Spleen (tissue), 13 donors: ENCODE measurements around the gene CLDN24. TPM values are rescaled to one million over a fixed set of nuclear protein-coding genes. Genes with fewer than 3 reads are reported as not detected.

Experiments
- DNase-seq: peaks from one replicate; pipeline ENCODE4 v3.0.0-alpha.2; 2020
- H3K27ac ChIP-seq, 8 donors: fragments of 200-600 bp; sonication (generic) in 7 of 8; 1 replicate in 4 of 8; 2 replicates in 4 of 8; pipeline versions ENCODE4 v1.5.0 to v1.8.0; 2016 to 2021; ENCODE audit warnings: inconsistent platforms in 4 of 8, mild to moderate bottlenecking in 4 of 8, moderate library complexity in 1 of 8
- H3K27me3 ChIP-seq, 7 donors: fragments of 200-600 bp; sonication (generic) in 6 of 7; replicated peaks in 1 of 7; 1 replicate in 4 of 7; 2 replicates in 3 of 7; pipeline versions ENCODE4 v1.5.0 to v1.8.0; 2016 to 2021; ENCODE audit warnings: inconsistent platforms in 3 of 7, mild to moderate bottlenecking in 1 of 7
- H3K36me3 ChIP-seq, 6 donors: fragments of 200-600 bp; sonication (generic) in 5 of 6; 1 replicate in 4 of 6; 2 replicates in 2 of 6; pipeline versions ENCODE4 v1.5.0 to v1.8.0; 2016 to 2021; ENCODE audit warnings: inconsistent platforms in 2 of 6
- H3K4me1 ChIP-seq, 6 donors: fragments of 200-600 bp; sonication (generic) in 5 of 6; 1 replicate in 3 of 6; 2 replicates in 3 of 6; pipeline versions ENCODE4 v1.5.0 to v1.8.0; 2016 to 2021; ENCODE audit warnings: inconsistent platforms in 3 of 6
- H3K4me3 ChIP-seq, 8 donors: fragments of 200-600 bp; sonication (generic) in 7 of 8; 1 replicate in 4 of 8; 2 replicates in 4 of 8; pipeline versions ENCODE4 v1.5.0 to v1.8.0; 2016 to 2021; ENCODE audit warnings: inconsistent platforms in 4 of 8, mild to moderate bottlenecking in 4 of 8, moderate library complexity in 2 of 8
- H3K9me3 ChIP-seq, 8 donors: fragments of 200-600 bp; sonication (generic) in 7 of 8; 1 replicate in 4 of 8; 2 replicates in 4 of 8; pipeline versions ENCODE4 v1.5.0 to v1.8.0; 2016 to 2021; ENCODE audit warnings: inconsistent platforms in 4 of 8
- POLR2A ChIP-seq, 3 donors: fragments of 450-650 bp; IDR thresholded peaks; one replicate each; pipeline ENCODE4 v1.5.1; 2017; ENCODE audit warnings: antibody characterized with exemption in 3 of 3, mild to moderate bottlenecking in 1 of 3
- POLR2AphosphoS5 ChIP-seq, 3 donors: sonication (generic); formaldehyde crosslinking; IDR thresholded peaks; one replicate each; pipeline ENCODE4 v1.5.1; 2017; ENCODE audit warnings: antibody characterized with exemption in 3 of 3
- WGBS, 5 donors: extraction: QIAGEN DNeasy Blood & Tissue Kit in 3 of 5; methylation state at CpG; one replicate each; pipeline versions ENCODE4 v1.1.5 to v1.1.7; 2013 to 2018; 5-methylcytosine and 5-hydroxymethylcytosine counted together
- intact Hi-C: fragments of 100-400 bp; cut with DNase I; formaldehyde crosslinking; loops from one replicate; pipeline ENCODE4 v1.15.0; 2023; ENCODE audit warnings: low total_unique reads
- long read RNA-seq, 2 donors: transcript quantifications; one replicate each; lab custom pipeline, GENCODE V29; 2026
- polyA plus RNA-seq, 3 donors: library from polyadenylated mRNA; stranded (reverse); fragments of 200-250 nt; gene quantifications; one replicate each; pipeline ENCODE4 v1.2.1, GENCODE V29; 2013
- total RNA-seq, 7 donors: library from RNA; depleted of rRNA in 3 of 7; stranded (reverse); fragments of >200 nt in 3 of 7; fragmentation: NEBNext Ultra II Directional in 4 of 7; extraction: Animal tissue kit (Norgen Biotek cat#: 25700) in 4 of 7; gene quantifications; one replicate each; pipeline versions ENCODE4 v1.1.0 to v1.2.1, GENCODE V29; 2016 to 2021
- TF ChIP-seq, protein P1 (sequence below), 11 experiments: fragments of 200-600 bp in 7 of 11; fragments of 450-650 bp in 4 of 11; sonication (generic) in 4 of 11; IDR thresholded peaks in 8 of 11; conservative IDR thresholded peaks in 3 of 11; 1 replicate in 7 of 11; 2 replicates in 4 of 11; pipeline versions ENCODE4 v1.4.0 to v1.8.0; 2016 to 2021; ENCODE audit warnings: antibody characterized with exemption in 11 of 11, inconsistent platforms in 4 of 11, mild to moderate bottlenecking in 1 of 11
- donor health status: healthy with polysubstance abuse.
- donor health status: DM: no; HTN: no; CAD: no; lungs with moderate emphysema.
- donor health status: DM: no; HTN: no; CAD: no.
- donor health status: Bipolar disorder and iron deficiency.
- donor health status: healthy.
- donor health status: DM: no; HTN: no; CAD: no.
- donor health status: DM: yes; HTN: yes; CAD: no.

CLDN24 gene
- total RNA-seq (not detected), polyA plus RNA-seq (not detected)
- long read RNA-seq, donor 1, result 0 reads
- long read RNA-seq, donor 2, result 0 reads

DNA sequence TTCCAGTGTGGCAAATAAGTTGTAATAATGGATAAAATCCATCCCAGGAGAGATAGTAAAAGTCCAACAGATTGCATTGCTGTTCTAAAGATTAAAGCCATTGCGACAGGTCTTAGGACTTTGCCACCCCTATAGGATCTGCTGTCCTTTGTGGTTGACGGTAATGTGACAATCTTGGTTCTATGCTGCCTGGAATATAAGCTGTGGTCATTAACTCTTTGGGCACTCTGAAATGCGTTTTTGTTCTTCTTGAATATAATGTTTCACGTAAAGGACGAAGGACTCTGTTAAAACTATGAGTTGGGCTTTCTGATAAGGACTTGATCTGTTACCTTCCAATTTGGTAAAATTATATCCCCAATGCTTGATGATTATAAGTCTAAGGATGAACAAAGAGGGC is at the start of gene CLDN24:
CLDN24 (minus strand) TSS at position 101 of the 400 bp plus-strand sequence; CDS start at position 101, 0 bp downstream.
- Histone ChIP-seq H3K4me3 (no peak within 1 kb of the TSS), H3K36me3 (no peaks in the 10 kb centered on the region), H3K9me3 (peaks cover 0 to 8% (median 0%) of the 10 kb centered on the region in 8 donors), H3K27me3 (no peaks in the 10 kb centered on the region), H3K27ac (no peak within 1 kb of the TSS), H3K4me1 (no peaks in the 10 kb centered on the region)
- no peak for DNase-seq
- intact Hi-C loops, result no loop called here
- no peak for TF ChIP-seq POLR2A (IDR thresholded peaks at IDR 0.05)
- TF ChIP-seq POLR2AphosphoS5 (IDR thresholded peaks at IDR 0.05), result no peak
- TF ChIP-seq, protein P1, sequence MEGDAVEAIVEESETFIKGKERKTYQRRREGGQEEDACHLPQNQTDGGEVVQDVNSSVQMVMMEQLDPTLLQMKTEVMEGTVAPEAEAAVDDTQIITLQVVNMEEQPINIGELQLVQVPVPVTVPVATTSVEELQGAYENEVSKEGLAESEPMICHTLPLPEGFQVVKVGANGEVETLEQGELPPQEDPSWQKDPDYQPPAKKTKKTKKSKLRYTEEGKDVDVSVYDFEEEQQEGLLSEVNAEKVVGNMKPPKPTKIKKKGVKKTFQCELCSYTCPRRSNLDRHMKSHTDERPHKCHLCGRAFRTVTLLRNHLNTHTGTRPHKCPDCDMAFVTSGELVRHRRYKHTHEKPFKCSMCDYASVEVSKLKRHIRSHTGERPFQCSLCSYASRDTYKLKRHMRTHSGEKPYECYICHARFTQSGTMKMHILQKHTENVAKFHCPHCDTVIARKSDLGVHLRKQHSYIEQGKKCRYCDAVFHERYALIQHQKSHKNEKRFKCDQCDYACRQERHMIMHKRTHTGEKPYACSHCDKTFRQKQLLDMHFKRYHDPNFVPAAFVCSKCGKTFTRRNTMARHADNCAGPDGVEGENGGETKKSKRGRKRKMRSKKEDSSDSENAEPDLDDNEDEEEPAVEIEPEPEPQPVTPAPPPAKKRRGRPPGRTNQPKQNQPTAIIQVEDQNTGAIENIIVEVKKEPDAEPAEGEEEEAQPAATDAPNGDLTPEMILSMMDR (IDR thresholded peaks at IDR 0.05 in 8 of 11, conservative IDR thresholded peaks at IDR 0.05 in 3 of 11), result no peak
- WGBS, 5 donors, result 91 to 98% (median 94%) methylated on average over 5 of the region's 5 CpGs

DNA sequence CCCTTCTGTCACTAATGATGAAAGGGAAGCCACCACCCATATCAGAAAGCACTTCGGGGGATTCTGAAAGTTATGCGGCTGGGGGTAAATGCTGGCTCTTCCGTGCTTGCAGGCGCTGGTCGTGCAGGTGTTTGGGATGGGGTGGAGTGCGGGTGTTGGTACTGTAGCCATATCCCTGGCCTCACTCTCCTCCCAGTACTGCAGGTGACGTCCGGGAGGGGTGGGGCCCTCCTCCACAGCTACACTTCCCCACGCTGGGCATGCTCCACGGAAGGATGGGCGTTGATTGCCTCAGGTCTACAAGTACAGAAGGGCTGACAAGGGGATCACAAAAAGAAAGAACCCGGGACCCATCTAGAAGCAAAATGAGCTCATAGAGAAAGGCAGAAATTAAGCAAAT is 48.6 kb upstream of the CLDN24 start:
- peaks cover 0 to 18% (median 8%) of the 10 kb centered on the region in 8 donors for H3K9me3 ChIP-seq
- DNase-seq, result no peak
- intact Hi-C loops, result no loop called here
- no peak overlapping the region for H3K27ac ChIP-seq
- WGBS, 5 donors, result 71 to 83% (median 76%) methylated on average over 12 of the region's 12 CpGs
- H3K36me3 ChIP-seq, result no peaks in the 10 kb centered on the region
- H3K4me1 ChIP-seq, result no peaks in the 10 kb centered on the region
- H3K27me3 ChIP-seq, result no peaks in the 10 kb centered on the region
- TF ChIP-seq POLR2AphosphoS5 (IDR thresholded peaks at IDR 0.05) (no peak), POLR2A (IDR thresholded peaks at IDR 0.05) (no peak)
- TF ChIP-seq, protein P1 (IDR thresholded peaks at IDR 0.05 in 8 of 11, conservative IDR thresholded peaks at IDR 0.05 in 3 of 11), result no peak
- H3K4me3 ChIP-seq, result no peak overlapping the region

DNA sequence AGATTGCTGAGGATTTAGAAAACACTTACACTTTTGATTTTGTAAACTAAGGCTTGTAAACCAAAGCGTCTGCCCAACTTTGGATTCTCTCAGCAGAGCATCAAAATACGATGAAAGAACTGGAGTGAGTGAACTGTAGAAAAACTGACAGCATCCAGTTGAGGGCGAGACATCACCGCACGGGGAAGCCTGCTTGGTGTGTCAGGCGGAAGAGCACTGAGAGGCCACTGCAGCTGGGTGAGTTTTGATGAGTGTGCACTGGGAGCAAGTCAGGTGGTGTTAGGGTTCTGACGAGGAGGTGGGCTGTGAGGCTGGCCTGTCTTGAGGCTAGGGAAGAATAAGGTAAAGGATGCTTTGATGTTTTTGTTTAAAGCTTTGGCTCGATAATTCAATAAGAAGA is 46.8 kb upstream of the CLDN24 start:
- intact Hi-C loops, result no loop called here
- TF ChIP-seq POLR2A (IDR thresholded peaks at IDR 0.05), result no peak
- TF ChIP-seq, protein P1 (IDR thresholded peaks at IDR 0.05 in 8 of 11, conservative IDR thresholded peaks at IDR 0.05 in 3 of 11), result no peak
- no peak for TF ChIP-seq POLR2AphosphoS5 (IDR thresholded peaks at IDR 0.05)
- peaks cover 0 to 18% (median 8%) of the 10 kb centered on the region in 8 donors for H3K9me3 ChIP-seq
- H3K4me1 ChIP-seq, result no peaks in the 10 kb centered on the region
- H3K27ac ChIP-seq, result no peak overlapping the region
- H3K36me3 ChIP-seq, result no peaks in the 10 kb centered on the region
- DNase-seq, result no peak
- H3K27me3 ChIP-seq, result no peaks in the 10 kb centered on the region
- WGBS, 5 donors, result 79 to 87% (median 82%) methylated on average over 8 of the region's 8 CpGs
- no peak overlapping the region for H3K4me3 ChIP-seq

DNA sequence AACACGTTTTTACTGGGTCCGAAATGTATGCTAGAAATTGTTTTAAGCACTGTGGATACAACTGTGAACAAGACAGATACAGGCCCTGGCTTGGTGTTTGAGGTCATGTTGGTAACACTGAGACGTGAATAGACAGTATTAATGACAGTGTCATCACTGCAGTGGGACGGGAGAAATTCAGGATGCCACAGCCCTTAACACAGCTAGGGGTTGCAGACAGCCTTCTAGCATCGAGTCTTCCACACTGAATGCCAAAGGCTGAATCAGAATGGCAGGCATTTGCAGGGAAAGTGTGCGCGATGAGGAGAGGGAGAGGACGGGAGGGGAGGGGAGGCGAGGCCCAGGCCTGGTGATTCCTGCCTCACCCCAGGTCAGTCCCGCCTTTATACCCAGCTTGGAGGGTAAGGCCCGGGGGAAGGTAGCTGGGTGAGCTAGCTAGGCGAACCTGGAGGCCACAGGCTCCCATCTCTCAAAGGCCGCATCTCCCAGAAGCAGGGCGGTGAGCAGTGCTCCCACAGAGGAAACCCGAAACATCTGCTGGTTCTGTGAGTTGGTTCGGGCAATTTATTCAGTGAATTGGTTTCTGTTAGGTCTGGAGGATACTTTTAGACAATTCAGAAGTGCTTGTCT is 44.1 kb upstream of the CLDN24 start:
- Histone ChIP-seq H3K36me3 (no peaks in the 10 kb centered on the region), H3K27ac (no peak overlapping the region), H3K9me3 (no peaks in the 10 kb centered on the region), H3K27me3 (peaks cover 0 to 7% (median 0%) of the 10 kb centered on the region in 7 donors), H3K4me3 (no peak overlapping the region), H3K4me1 (no peaks in the 10 kb centered on the region)
- intact Hi-C loops, result no loop called here
- DNase-seq, result peak; percentile 18
- 78 to 91% (median 90%) methylated on average over 16 of the region's 16 CpGs for WGBS, 5 donors
- TF ChIP-seq, protein P1 (IDR thresholded peaks at IDR 0.05 in 8 of 11, conservative IDR thresholded peaks at IDR 0.05 in 3 of 11), result no peak
- TF ChIP-seq POLR2AphosphoS5 (IDR thresholded peaks at IDR 0.05) (no peak), POLR2A (IDR thresholded peaks at IDR 0.05) (no peak)
